MM.1S (cell line): ENCODE measurements around the gene MRPS7.
"Not testable (repeated sequence)": the region's sequence is repeated elsewhere in the genome, so short reads cannot be mapped to it uniquely, and the experiment has no call there.

Source experiments
- DNase-seq: peaks from one replicate; pipeline ENCODE4 v3.0.0-alpha.2; 2015
- H2AFZ ChIP-seq: fragments of 300-600 bp; sonication (generic); 2 replicates; pipeline ENCODE4 v1.6.0; 2016; ENCODE audit warnings: antibody characterized with exemption, low read length
- H3F3A ChIP-seq: fragments of 300-600 bp; sonication (generic); 2 replicates; pipeline ENCODE4 v1.6.1; 2016; ENCODE audit warnings: mild to moderate bottlenecking, antibody characterized with exemption, low read length, moderate library complexity, mixed read lengths; ENCODE audit not compliant: insufficient read depth
- H3K27ac ChIP-seq: fragments of 300-600 bp; sonication (generic); 2 replicates; pipeline ENCODE4 v1.5.1; 2016; ENCODE audit warnings: mild to moderate bottlenecking, low read length
- H3K27me3 ChIP-seq: fragments of 300-600 bp; sonication (generic); replicated peaks from 2 replicates; pipeline ENCODE4 v1.6.0; 2016; ENCODE audit warnings: low read length; ENCODE audit not compliant: insufficient read depth
- H3K36me3 ChIP-seq: fragments of 300-600 bp; sonication (generic); replicated peaks from 2 replicates; pipeline ENCODE4 v1.6.1; 2016; ENCODE audit warnings: mild to moderate bottlenecking, low read length, mixed read lengths; ENCODE audit not compliant: insufficient read depth
- H3K4me1 ChIP-seq: fragments of 300-600 bp; sonication (generic); 2 replicates; pipeline ENCODE4 v1.6.1; 2016; ENCODE audit warnings: low read length, mixed read lengths
- H3K4me2 ChIP-seq: fragments of 300-600 bp; sonication (generic); 2 replicates; pipeline ENCODE4 v1.6.0; 2016; ENCODE audit warnings: low read depth, low read length
- H3K4me3 ChIP-seq: fragments of 300-600 bp; sonication (generic); 2 replicates; pipeline ENCODE4 v1.5.1; 2016; ENCODE audit warnings: low read length, mixed read lengths
- H3K79me2 ChIP-seq: fragments of 300-600 bp; sonication (generic); 2 replicates; pipeline ENCODE4 v1.6.1; 2016; ENCODE audit warnings: mixed run types, low read length, mixed read lengths
- H3K9ac ChIP-seq: fragments of 300-600 bp; sonication (generic); 2 replicates; pipeline ENCODE4 v1.6.1; 2016; ENCODE audit warnings: low read length, mixed read lengths
- H3K9me2 ChIP-seq: fragments of 300-600 bp; sonication (generic); replicated peaks from 2 replicates; pipeline ENCODE4 v1.6.1; 2016; ENCODE audit warnings: mild to moderate bottlenecking, low read length, mixed read lengths; ENCODE audit not compliant: insufficient read depth
- H3K9me3 ChIP-seq: fragments of 300-600 bp; sonication (generic); replicated peaks from 2 replicates; pipeline ENCODE4 v1.6.1; 2016; ENCODE audit warnings: mild to moderate bottlenecking, low read length, mixed read lengths; ENCODE audit not compliant: insufficient read depth
- H4K20me1 ChIP-seq: fragments of 300-600 bp; sonication (generic); 2 replicates; pipeline ENCODE4 v1.6.1; 2016; ENCODE audit warnings: mild to moderate bottlenecking, low read length, moderate library complexity, mixed read lengths; ENCODE audit not compliant: insufficient read depth
- EZH2 ChIP-seq: fragments of 300-600 bp; sonication (generic); optimal IDR thresholded peaks from 2 replicates; pipeline ENCODE3; 2017; ENCODE audit warnings: low read depth, mild to moderate bottlenecking, antibody characterized with exemption, low read length, mixed read lengths
- EZH2phosphoT487 ChIP-seq: fragments of 300-600 bp; sonication (generic); IDR thresholded peaks from 2 replicates; pipeline ENCODE4 v1.6.1; 2018; ENCODE audit warnings: antibody characterized with exemption, low read length
- TF ChIP-seq, protein P1 (sequence below): fragments of 300-600 bp; sonication (generic); IDR thresholded peaks from 2 replicates; pipeline ENCODE4 v1.5.1; 2016; ENCODE audit warnings: antibody characterized with exemption, low read length, mixed read lengths

MRPS7 gene

DNA sequence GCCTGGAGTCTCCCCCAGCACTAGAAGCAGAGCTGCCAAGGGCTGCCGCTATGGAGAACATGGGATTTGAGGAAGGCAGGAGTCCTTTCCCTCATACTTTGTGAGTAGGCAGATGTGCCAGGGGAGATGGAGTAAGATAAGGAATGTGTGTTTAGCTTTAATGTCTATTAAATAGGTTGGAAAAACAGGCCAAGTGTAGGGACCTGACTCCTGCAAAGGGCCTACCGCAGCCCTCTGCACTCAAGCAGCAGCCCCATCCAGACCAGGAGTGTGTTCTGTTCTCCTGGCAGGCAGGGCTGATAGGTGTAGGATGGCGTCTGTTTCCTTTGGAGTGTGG, 11.1 kb downstream of the MRPS7 start:
- H3K4me2 ChIP-seq: peak overlapping the region; percentile 89; the same call in 1 of the 2 replicates
- H3K9me2 ChIP-seq: no peaks in the 10 kb centered on the region
- H4K20me1 ChIP-seq: no peaks in the 10 kb centered on the region
- H3K9ac ChIP-seq: no peak overlapping the region
- H2AFZ ChIP-seq: no peak overlapping the region
- H3K27ac ChIP-seq: no peak overlapping the region; the same call in 1 of the 2 replicates
- H3K4me3 ChIP-seq: no peak overlapping the region
- no peaks in the 10 kb centered on the region for H3K9me3 ChIP-seq
- TF ChIP-seq EZH2: no peak
- TF ChIP-seq EZH2phosphoT487: no peak
- TF ChIP-seq, protein P1, sequence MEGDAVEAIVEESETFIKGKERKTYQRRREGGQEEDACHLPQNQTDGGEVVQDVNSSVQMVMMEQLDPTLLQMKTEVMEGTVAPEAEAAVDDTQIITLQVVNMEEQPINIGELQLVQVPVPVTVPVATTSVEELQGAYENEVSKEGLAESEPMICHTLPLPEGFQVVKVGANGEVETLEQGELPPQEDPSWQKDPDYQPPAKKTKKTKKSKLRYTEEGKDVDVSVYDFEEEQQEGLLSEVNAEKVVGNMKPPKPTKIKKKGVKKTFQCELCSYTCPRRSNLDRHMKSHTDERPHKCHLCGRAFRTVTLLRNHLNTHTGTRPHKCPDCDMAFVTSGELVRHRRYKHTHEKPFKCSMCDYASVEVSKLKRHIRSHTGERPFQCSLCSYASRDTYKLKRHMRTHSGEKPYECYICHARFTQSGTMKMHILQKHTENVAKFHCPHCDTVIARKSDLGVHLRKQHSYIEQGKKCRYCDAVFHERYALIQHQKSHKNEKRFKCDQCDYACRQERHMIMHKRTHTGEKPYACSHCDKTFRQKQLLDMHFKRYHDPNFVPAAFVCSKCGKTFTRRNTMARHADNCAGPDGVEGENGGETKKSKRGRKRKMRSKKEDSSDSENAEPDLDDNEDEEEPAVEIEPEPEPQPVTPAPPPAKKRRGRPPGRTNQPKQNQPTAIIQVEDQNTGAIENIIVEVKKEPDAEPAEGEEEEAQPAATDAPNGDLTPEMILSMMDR: no peak
- DNase-seq: no peak
- no peaks in the 10 kb centered on the region for H3K27me3 ChIP-seq
- peaks cover 12% of the 10 kb centered on the region for H3K4me1 ChIP-seq
- peaks cover 15% of the 10 kb centered on the region for H3K79me2 ChIP-seq
- no peaks in the 10 kb centered on the region for H3K36me3 ChIP-seq
- H3F3A ChIP-seq: peaks cover 43% of the 10 kb centered on the region

DNA sequence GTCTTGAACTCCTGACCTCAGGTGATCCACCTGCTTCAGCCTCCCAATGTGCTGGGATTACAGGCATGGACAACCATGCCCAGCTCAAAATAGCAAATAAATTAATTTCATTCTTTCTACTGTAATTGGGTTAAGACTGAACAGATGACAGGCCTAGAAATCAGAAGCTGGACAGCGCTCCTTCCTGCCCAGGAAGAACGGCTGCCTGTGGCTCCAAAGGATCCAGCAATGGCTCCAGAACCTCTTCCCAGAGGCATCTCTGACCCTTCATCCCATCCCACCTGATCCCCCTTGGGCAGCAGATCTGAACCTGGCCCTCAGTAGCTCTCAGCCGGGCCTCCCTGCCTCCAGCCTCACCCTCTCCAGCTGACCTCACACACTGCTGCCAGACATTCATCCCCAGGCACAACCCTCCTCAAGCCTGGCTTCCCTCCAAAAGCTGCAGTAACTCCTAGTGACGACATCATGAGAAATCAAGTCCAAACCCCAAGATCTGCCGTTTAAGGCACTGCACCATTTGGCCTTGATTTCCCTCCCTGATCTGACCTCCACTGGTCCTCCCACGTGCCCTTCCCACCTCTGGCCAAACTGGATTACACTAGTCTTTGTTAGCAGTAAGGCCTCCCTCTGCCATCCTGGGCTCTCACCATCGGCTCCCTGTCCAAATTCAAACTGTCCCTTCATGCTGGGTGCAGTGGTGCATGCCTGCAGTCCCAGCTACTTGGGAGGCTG, 12.5 kb downstream of the MRPS7 start:
- H3K79me2 ChIP-seq: peaks cover 21% of the 10 kb centered on the region
- TF ChIP-seq EZH2: no peak
- TF ChIP-seq, protein P1: no peak
- peaks cover 12% of the 10 kb centered on the region for H3K4me1 ChIP-seq
- no peaks in the 10 kb centered on the region for H3K27me3 ChIP-seq
- H4K20me1 ChIP-seq: no peaks in the 10 kb centered on the region
- no peak overlapping the region for H3K27ac ChIP-seq
- H3K4me3 ChIP-seq: no peak overlapping the region
- H2AFZ ChIP-seq: no peak overlapping the region
- H3K9ac ChIP-seq: no peak overlapping the region
- H3K9me3 ChIP-seq: no peaks in the 10 kb centered on the region
- H3F3A ChIP-seq: peaks cover 43% of the 10 kb centered on the region
- no peaks in the 10 kb centered on the region for H3K36me3 ChIP-seq
- no peak overlapping the region for H3K4me2 ChIP-seq
- H3K9me2 ChIP-seq: no peaks in the 10 kb centered on the region
- no peak for DNase-seq

DNA sequence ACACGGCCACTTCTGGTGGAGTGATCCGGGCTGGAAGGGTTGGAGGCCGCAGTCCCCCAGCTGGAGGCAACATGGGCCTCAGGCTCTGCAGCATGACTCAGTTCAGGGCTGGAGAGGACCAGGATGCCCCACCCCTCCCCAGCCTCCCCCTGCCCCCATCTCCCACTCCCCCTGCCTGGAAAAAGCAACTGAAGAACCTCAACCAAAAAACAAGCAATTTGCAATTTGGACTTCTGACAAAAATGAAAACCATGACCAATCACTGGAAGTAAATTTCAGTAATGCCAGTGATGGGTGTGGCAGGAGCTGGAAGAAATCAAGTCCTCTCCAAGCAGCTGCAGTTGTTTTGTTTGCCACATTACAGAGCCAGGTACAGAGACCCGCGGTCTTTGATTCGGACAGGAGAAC, 16.0 kb downstream of the MRPS7 start:
- no peaks in the 10 kb centered on the region for H3K9me2 ChIP-seq
- TF ChIP-seq, protein P1: no peak
- no peak for TF ChIP-seq EZH2
- no peak for TF ChIP-seq EZH2phosphoT487
- no peak overlapping the region for H3K4me3 ChIP-seq
- no peak overlapping the region for H3K27ac ChIP-seq
- H3K27me3 ChIP-seq: no peaks in the 10 kb centered on the region
- H3K79me2 ChIP-seq: peaks cover 19% of the 10 kb centered on the region
- H3F3A ChIP-seq: peaks cover 17% of the 10 kb centered on the region
- no peak for DNase-seq
- no peaks in the 10 kb centered on the region for H4K20me1 ChIP-seq
- H3K9me3 ChIP-seq: no peaks in the 10 kb centered on the region
- H2AFZ ChIP-seq: no peak overlapping the region
- H3K36me3 ChIP-seq: no peaks in the 10 kb centered on the region
- H3K9ac ChIP-seq: no peak overlapping the region
- H3K4me1 ChIP-seq: peaks cover under 1% of the 10 kb centered on the region; the same call in 1 of the 2 replicates
- H3K4me2 ChIP-seq: no peak overlapping the region

DNA sequence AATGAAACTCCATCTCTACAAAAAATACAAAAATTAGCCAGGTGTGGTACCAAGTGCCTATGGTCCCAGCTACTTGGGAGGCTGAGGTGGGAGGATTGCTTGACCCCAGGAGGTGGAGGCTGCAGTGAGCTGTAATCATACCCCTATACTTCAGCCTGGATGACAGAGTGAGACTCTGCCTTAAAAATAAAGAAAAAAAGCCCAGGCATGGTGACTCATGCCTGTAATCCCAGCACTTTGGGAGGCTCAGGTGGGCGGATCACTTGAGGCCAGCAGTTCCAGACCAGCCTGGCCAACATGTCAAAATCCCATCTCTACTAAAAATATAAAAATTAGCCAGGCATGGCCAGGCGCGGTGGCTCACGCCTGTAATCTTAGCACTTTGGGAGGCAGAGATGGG, 18.5 kb downstream of the MRPS7 start:
- not testable (repeated sequence) for H3K36me3 ChIP-seq, DNase-seq

More for the DNA sequence above, 18.5 kb downstream of the MRPS7 start:
- H3K4me2 ChIP-seq, H2AFZ ChIP-seq, H3K27me3 ChIP-seq, H3K27ac ChIP-seq, H3K9ac ChIP-seq, H3K4me3 ChIP-seq, H3F3A ChIP-seq, H3K9me3 ChIP-seq, H4K20me1 ChIP-seq, H3K9me2 ChIP-seq, H3K4me1 ChIP-seq: not testable (repeated sequence)
- H3K79me2 ChIP-seq: peaks cover 25% of the 10 kb centered on the region
